BJ (cell line): ENCODE measurements around the gene LRRC2. TPM values are rescaled to one million over a fixed set of nuclear protein-coding genes. Genes with fewer than 3 reads are reported as not detected.

Experiments used
- CTCF ChIA-PET: fragments of 350-600 bp; formaldehyde crosslinking; extraction: SDS; loops from one replicate; lab custom pipeline; 2021; ENCODE audit warnings: antibody characterized with exemption, inconsistent platforms; lab: Yijun Ruan, JAX
- POLR2A ChIA-PET: fragments of 300-600 bp; sonication (Branson Sonifier 250); formaldehyde crosslinking; extraction: SDS; loops from one replicate; lab custom pipeline; 2021; ENCODE audit warnings: antibody characterized with exemption; lab: Charles Lee
- DNase-seq: peaks from one replicate; pipeline ENCODE4 v3.0.0-alpha.2; 2011; ENCODE audit warnings: low read depth
- H3K27me3 ChIP-seq: 2 replicates; pipeline ENCODE4 v1.6.0; 2011; ENCODE audit warnings: low read length; ENCODE audit not compliant: control insufficient read depth, insufficient read depth
- H3K36me3 ChIP-seq: 2 replicates; pipeline ENCODE4 v1.5.1; 2011; ENCODE audit warnings: low read length; ENCODE audit not compliant: control insufficient read depth, insufficient read depth
- H3K4me3 ChIP-seq: 2 replicates; pipeline ENCODE4 v1.5.1; 2011; ENCODE audit warnings: low read depth, mild to moderate bottlenecking, control low read depth, low read length
- CTCF ChIP-seq: IDR thresholded peaks from 2 replicates; pipeline ENCODE4 v1.5.1; 2011; ENCODE audit warnings: low read depth, mild to moderate bottlenecking, control low read depth, inconsistent platforms, low read length, moderate library complexity; ENCODE audit not compliant: insufficient read depth
- polyA plus RNA-seq: library from polyadenylated mRNA; depleted of rRNA; stranded (reverse); fragments of >200 nt; gene quantifications from 2 replicates; pipeline ENCODE4 v1.2.3, GENCODE V29; 2011

Gene LRRC2
- polyA plus RNA-seq, 1 experiment, result 0.55 TPM

GRCh38 chr3:46612324-46612723 lies 46.2 kb upstream of the LRRC2 start, which contains the start of gene FAM240A:
FAM240A (plus strand) TSS chr3:46612525; CDS start chr3:46612684, 159 bp downstream.
- H3K27me3 ChIP-seq, result peaks cover 17% of the 10 kb centered on the region
- POLR2A ChIA-PET, result no interaction called here

DNA sequence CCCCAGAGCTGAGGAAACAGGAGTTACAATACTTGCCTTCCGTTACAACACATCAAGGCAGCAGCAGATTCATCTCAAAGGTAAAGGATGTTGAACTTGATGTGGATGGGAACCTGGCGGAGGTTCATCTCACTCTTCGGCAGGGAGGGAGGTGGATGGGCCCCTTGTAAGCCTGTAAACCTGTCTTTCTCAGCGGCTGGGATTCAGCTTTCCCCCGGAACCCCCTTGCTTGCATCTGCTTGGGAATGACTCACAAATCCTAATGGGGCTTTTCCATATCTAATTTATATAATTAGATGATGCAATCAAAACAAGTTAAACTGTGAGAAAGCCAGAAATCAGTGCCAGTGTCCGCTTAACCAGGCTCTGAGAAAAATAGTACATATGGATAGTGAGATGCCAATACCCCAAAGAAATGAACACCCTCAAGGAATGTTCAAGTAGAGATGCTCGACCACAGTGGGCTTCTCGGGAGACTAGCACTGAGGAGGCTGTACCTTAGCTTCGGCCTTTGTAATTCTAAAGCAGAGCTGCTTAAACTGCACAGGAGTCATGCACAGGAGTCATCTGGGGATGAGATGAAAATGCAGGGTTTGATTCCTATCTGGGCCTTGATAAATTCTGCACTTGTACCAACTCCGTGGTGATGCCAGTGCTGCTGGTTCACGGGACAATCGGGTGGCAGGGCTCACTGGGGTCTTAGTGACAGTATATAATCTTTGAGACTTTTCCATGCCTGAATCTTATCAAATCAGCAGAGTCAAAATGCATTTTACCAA lies 44.0 kb upstream of the LRRC2 start:
- ChIA-PET POLR2A (no interaction called here), CTCF (interaction anchor here (1.2 kb wide), 1 partner anchor 8 kb away, joined by 3 read pairs; no protein-coding TSS in a partner anchor)

More at GRCh38 chr3:46612324-46612723, 46.2 kb upstream of the LRRC2 start, which contains the start of gene FAM240A:
- H3K4me3 ChIP-seq, result no peak within 1 kb of the TSS
- no peaks in the 10 kb centered on the region for H3K36me3 ChIP-seq
- DNase-seq, result no peak
- TF ChIP-seq CTCF, result no peak
- CTCF ChIA-PET, result interaction anchor here (0.8 to 1.4 kb wide), 2 partner anchors 13 to 17 kb away, joined by 3 read pairs; no protein-coding TSS in a partner anchor

GRCh38 chr3:46609212-46609721 lies 43.2 kb upstream of the LRRC2 start:
- TF ChIP-seq CTCF, result no peak

More for the DNA sequence above, 44.0 kb upstream of the LRRC2 start:
- Histone ChIP-seq H3K27me3 (peaks cover 15% of the 10 kb centered on the region), H3K36me3 (no peaks in the 10 kb centered on the region), H3K4me3 (no peak overlapping the region)
- no peak for TF ChIP-seq CTCF
- DNase-seq, result no peak

GRCh38 chr3:46607603-46608028 lies 41.5 kb upstream of the LRRC2 start:
- Histone ChIP-seq H3K27me3 (peaks cover 10% of the 10 kb centered on the region), H3K4me3 (no peak overlapping the region), H3K36me3 (no peaks in the 10 kb centered on the region)
- TF ChIP-seq CTCF, result no peak
- CTCF ChIA-PET, result no interaction called here
- POLR2A ChIA-PET, result no interaction called here
- DNase-seq, result no peak

More at GRCh38 chr3:46609212-46609721, 43.2 kb upstream of the LRRC2 start:
- DNase-seq, result no peak
- H3K4me3 ChIP-seq, result no peak overlapping the region
- no peaks in the 10 kb centered on the region for H3K36me3 ChIP-seq
- ChIA-PET POLR2A (no interaction called here), CTCF (interaction anchor here (1.2 kb wide), 1 partner anchor 9 kb away, joined by 3 read pairs; no protein-coding TSS in a partner anchor)
- H3K27me3 ChIP-seq, result peaks cover 12% of the 10 kb centered on the region

GRCh38 chr3:46604127-46604526 lies 38.0 kb upstream of the LRRC2 start:
- Histone ChIP-seq H3K4me3 (no peak overlapping the region), H3K36me3 (no peaks in the 10 kb centered on the region), H3K27me3 (peaks cover 3% of the 10 kb centered on the region)
- TF ChIP-seq CTCF, result no peak
- ChIA-PET CTCF (interaction anchor here (1.5 to 2.5 kb wide), 2 partner anchors 25 to 116 kb away, joined by 3 to 8 read pairs; no protein-coding TSS in a partner anchor), POLR2A (interaction anchor here (0.6 kb wide), 1 partner anchor 34 kb away, joined by 3 read pairs; no protein-coding TSS in a partner anchor)
- no peak for DNase-seq
